ENCODE results near the gene ANKRD33.

DNA sequence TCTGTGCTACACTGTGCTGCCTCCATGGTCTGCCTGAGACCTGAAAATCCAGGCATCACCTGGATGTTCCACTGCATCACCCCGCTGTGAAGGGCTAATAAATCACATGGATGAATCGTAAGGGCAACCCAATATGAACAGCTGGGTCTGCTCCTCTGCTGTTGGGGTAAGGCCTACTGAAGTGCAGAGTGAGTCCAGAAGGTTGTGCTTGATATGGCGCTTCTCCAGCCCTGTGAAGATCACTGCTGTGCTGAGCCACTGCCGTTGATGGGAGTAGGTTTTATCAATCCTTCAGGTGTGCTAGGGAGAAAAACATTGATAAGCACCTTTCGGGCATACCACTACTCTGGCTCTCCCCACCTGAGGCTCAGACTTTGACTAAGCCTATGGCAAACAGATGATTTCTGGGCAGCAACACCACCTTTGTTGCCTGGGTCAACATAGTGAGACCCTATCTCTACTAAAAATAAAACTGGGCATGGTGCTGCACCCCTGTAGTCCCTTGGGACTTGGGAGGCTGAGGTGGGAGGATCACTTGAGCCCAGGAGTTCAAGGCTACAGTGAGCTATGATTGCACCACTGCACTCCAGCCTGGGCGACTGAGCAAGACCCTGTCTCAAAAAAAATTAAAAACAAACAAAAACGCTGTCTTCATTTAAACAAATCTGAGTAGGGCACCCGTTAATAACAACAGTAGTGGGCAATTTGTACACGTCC, 21.1 kb downstream of the ANKRD33 start:
- TF ChIP-seq EZH2phosphoT487 (IDR thresholded peaks at IDR 0.05; ENCODE audit: borderline replicate concordance, low read depth, low read length): no peak
- TF ChIP-seq, protein P1, sequence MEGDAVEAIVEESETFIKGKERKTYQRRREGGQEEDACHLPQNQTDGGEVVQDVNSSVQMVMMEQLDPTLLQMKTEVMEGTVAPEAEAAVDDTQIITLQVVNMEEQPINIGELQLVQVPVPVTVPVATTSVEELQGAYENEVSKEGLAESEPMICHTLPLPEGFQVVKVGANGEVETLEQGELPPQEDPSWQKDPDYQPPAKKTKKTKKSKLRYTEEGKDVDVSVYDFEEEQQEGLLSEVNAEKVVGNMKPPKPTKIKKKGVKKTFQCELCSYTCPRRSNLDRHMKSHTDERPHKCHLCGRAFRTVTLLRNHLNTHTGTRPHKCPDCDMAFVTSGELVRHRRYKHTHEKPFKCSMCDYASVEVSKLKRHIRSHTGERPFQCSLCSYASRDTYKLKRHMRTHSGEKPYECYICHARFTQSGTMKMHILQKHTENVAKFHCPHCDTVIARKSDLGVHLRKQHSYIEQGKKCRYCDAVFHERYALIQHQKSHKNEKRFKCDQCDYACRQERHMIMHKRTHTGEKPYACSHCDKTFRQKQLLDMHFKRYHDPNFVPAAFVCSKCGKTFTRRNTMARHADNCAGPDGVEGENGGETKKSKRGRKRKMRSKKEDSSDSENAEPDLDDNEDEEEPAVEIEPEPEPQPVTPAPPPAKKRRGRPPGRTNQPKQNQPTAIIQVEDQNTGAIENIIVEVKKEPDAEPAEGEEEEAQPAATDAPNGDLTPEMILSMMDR (conservative IDR thresholded peaks at IDR 0.05; ENCODE audit: low read length): no peak
